Osteoblast (primary cell): ENCODE data around the gene SLC12A3. TPM values are rescaled to one million over a fixed set of nuclear protein-coding genes. Genes with fewer than 3 reads are reported as not detected.

ENCODE experiments used
- DNase-seq: peaks from one replicate; pipeline ENCODE4 v3.0.0; 2011; ENCODE audit warnings: low spot score, mixed read lengths; ENCODE audit not compliant: insufficient read length; ENCODE audit errors: missing footprints
- H2AFZ ChIP-seq: 2 replicates; pipeline ENCODE4 v1.6.0; 2011; ENCODE audit warnings: mild to moderate bottlenecking, low read length
- H3K27ac ChIP-seq: 2 replicates; pipeline ENCODE4 v1.5.1; 2011; ENCODE audit warnings: mild to moderate bottlenecking, low read depth, low read length, moderate library complexity
- H3K27me3 ChIP-seq: 2 replicates; pipeline ENCODE4 v1.6.0; 2012; ENCODE audit warnings: mild to moderate bottlenecking, control low read depth, inconsistent platforms, low read length, moderate library complexity; ENCODE audit not compliant: insufficient read depth
- H3K36me3 ChIP-seq: 2 replicates; pipeline ENCODE4 v1.5.1; 2011; ENCODE audit warnings: mild to moderate bottlenecking, low read length, control low read depth, moderate library complexity; ENCODE audit not compliant: insufficient read depth
- H3K4me1 ChIP-seq: 2 replicates; pipeline ENCODE4 v1.5.1; 2011; ENCODE audit warnings: mild to moderate bottlenecking, low read length, control low read depth, moderate library complexity; ENCODE audit not compliant: insufficient read depth
- H3K4me2 ChIP-seq: 2 replicates; pipeline ENCODE4 v1.6.0; 2011; ENCODE audit warnings: mild to moderate bottlenecking, low read length; ENCODE audit not compliant: insufficient read depth
- H3K4me3 ChIP-seq: fragments of 200-600 bp; sonication (generic); 3 replicates; pipeline ENCODE4 v1.5.1; 2012; ENCODE audit warnings: mild to moderate bottlenecking, low read length, inconsistent platforms; ENCODE audit not compliant: insufficient read depth
- H3K79me2 ChIP-seq: 2 replicates; pipeline ENCODE4 v1.6.0; 2012; ENCODE audit warnings: mild to moderate bottlenecking, low read length, control low read depth, inconsistent platforms; ENCODE audit not compliant: insufficient read depth
- H3K9me3 ChIP-seq: 2 replicates; pipeline ENCODE4 v1.5.1; 2011; ENCODE audit warnings: low read depth, low read length, control low read depth
- H4K20me1 ChIP-seq: 2 replicates; pipeline ENCODE4 v1.6.0; 2012; ENCODE audit warnings: mild to moderate bottlenecking, low read length, control low read depth; ENCODE audit not compliant: insufficient read depth
- total RNA-seq: library from RNA; depleted of rRNA; stranded (reverse); fragments of >200 nt; gene quantifications from 2 replicates; pipeline ENCODE4 v1.2.3, GENCODE V29; 2012
- TF ChIP-seq, protein P1 (sequence below): IDR thresholded peaks from 2 replicates; pipeline ENCODE4 v1.5.1; 2011; ENCODE audit warnings: mild to moderate bottlenecking, low read depth, low read length, moderate library complexity; ENCODE audit errors: extremely low read depth

Gene SLC12A3
- total RNA-seq, 1 donor: not detected

DNA sequence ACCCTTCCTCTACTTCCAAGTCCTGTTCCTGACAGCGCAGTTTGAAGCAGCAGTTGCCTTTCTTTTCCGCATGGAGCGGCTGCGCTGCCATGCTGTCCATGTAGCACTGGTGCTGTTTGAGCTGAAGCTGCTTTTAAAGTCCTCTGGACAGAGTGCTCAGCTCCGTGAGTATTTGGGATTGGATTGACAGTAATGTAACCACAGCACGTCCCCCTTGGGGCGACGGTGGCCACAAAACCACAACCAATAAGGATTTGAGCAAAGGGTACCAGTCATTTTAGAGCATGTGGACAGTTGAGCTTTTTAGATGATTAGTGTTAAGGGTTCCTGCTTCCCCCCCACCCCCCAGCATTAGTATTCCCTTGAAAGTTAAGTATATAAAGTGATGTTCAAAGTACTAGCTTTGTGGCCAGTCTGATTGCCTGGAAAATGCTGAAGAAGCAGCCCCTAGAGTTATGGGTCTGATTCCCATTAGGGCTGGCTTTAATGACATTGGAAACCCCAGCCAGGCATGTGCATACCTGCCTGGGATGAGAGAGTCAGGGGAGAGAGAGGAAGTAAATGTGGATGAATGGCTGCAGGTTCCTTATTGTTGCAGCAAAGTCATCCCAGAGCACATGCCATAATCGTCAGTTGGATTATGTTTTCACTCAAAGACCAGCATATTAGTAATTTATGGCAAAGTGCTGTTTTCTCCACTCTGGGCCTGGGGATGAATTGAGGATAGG is 31.6 kb upstream of the SLC12A3 start:
- H3K4me1 ChIP-seq: peaks cover 15% of the 10 kb centered on the region
- no peak for DNase-seq
- TF ChIP-seq, protein P1, sequence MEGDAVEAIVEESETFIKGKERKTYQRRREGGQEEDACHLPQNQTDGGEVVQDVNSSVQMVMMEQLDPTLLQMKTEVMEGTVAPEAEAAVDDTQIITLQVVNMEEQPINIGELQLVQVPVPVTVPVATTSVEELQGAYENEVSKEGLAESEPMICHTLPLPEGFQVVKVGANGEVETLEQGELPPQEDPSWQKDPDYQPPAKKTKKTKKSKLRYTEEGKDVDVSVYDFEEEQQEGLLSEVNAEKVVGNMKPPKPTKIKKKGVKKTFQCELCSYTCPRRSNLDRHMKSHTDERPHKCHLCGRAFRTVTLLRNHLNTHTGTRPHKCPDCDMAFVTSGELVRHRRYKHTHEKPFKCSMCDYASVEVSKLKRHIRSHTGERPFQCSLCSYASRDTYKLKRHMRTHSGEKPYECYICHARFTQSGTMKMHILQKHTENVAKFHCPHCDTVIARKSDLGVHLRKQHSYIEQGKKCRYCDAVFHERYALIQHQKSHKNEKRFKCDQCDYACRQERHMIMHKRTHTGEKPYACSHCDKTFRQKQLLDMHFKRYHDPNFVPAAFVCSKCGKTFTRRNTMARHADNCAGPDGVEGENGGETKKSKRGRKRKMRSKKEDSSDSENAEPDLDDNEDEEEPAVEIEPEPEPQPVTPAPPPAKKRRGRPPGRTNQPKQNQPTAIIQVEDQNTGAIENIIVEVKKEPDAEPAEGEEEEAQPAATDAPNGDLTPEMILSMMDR: no peak
- H3K9me3 ChIP-seq: no peaks in the 10 kb centered on the region
- H4K20me1 ChIP-seq: no peaks in the 10 kb centered on the region
- H2AFZ ChIP-seq: no peak overlapping the region
- no peaks in the 10 kb centered on the region for H3K27me3 ChIP-seq
- H3K36me3 ChIP-seq: peaks cover 38% of the 10 kb centered on the region
- H3K4me3 ChIP-seq: no peak overlapping the region
- no peak overlapping the region for H3K4me2 ChIP-seq
- no peak overlapping the region for H3K27ac ChIP-seq
- H3K79me2 ChIP-seq: no peaks in the 10 kb centered on the region

DNA sequence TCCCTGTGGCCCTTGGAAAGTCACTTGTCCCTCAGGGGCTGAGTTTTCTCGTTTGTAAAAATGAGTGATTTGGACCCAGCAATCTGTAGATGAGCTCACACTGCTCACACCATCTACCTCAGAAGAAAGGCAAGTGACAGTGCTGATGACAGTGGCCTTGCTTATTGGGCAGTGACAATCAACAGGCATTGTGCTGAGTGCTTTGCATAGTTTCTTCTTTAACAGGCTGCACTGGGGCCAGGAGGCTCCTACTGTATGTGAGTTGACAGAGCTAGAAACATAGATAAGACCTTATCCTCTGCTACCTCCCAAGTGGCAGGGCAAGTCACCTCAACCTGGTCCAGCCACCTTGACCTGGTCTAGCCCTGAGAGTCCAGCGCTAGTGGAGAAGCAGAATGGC is 29.7 kb upstream of the SLC12A3 start:
- peaks cover 15% of the 10 kb centered on the region for H3K4me1 ChIP-seq
- TF ChIP-seq, protein P1: no peak
- H3K36me3 ChIP-seq: peaks cover 49% of the 10 kb centered on the region
- no peaks in the 10 kb centered on the region for H4K20me1 ChIP-seq
- H3K27me3 ChIP-seq: no peaks in the 10 kb centered on the region
- DNase-seq: no peak
- no peaks in the 10 kb centered on the region for H3K9me3 ChIP-seq
- H3K4me3 ChIP-seq: no peak overlapping the region
- no peaks in the 10 kb centered on the region for H3K79me2 ChIP-seq
- H2AFZ ChIP-seq: no peak overlapping the region
- H3K27ac ChIP-seq: no peak overlapping the region
- H3K4me2 ChIP-seq: no peak overlapping the region

DNA sequence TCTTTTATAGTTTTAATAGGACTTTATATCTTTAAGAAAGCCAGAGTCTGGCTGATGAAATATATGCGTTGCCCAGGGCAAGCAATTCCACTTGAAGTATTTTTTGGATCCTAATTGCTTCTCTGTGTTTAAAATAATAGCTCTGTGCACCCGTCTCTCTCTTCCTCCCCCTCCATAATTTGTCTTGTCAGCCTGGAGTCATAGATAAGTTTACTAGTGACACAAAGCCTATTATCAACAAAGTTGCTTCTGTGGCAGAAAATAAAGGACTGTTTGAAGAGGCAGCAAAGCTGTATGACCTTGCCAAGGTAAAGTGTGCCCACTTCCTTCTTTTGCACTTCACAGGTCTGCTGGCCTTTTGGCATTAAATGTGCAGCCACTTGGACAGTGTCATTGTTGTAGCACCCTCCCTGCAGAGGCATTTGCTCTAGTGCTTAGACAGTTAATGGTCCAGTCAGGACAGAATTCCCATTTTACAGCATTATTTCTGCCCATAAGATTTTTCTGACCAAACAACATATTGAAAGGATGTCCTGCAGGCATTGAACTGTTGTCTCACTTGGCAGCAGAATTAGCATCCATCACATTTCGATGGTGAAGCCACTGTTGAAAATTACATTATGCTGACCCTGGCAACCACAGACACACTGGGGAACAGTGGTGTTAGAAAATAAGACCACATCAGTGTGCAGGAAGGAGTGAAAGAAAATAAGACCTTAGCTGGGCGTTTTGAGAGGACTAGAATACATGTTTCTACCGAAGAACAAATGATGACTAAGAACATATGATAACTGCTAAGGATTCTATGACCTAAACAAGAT is 28.4 kb upstream of the SLC12A3 start:
- TF ChIP-seq, protein P1: no peak
- Histone ChIP-seq H3K4me1 (peaks cover 3% of the 10 kb centered on the region), H3K36me3 (peaks cover 47% of the 10 kb centered on the region), H3K27me3 (no peaks in the 10 kb centered on the region), H2AFZ (no peak overlapping the region), H3K79me2 (no peaks in the 10 kb centered on the region), H3K4me3 (no peak overlapping the region), H3K9me3 (no peaks in the 10 kb centered on the region), H4K20me1 (no peaks in the 10 kb centered on the region), H3K4me2 (no peak overlapping the region), H3K27ac (no peak overlapping the region)
- no peak for DNase-seq
